Endothelial cell (in vitro differentiated cells): ENCODE measurements around the gene GNE. TPM values are rescaled to one million over a fixed set of nuclear protein-coding genes. Genes with fewer than 3 reads are reported as not detected.
"Not testable (repeated sequence)": the region's sequence is repeated elsewhere in the genome, so short reads cannot be mapped to it uniquely, and the experiment has no call there.

ENCODE experiments used
- DNase-seq: peaks from one replicate; pipeline ENCODE4 v3.0.0; 2021; ENCODE audit warnings: low spot score
- H3K27ac Mint-ChIP-seq: one replicate; pipeline ENCODE4 v1.8.0; 2021; ENCODE audit warnings: mixed read lengths, inconsistent platforms; ENCODE audit not compliant: unreplicated experiment
- H3K27me3 Mint-ChIP-seq: one replicate; pipeline ENCODE4 v1.8.0; 2021; ENCODE audit warnings: mild to moderate bottlenecking, moderate library complexity, mixed read lengths, inconsistent platforms; ENCODE audit not compliant: unreplicated experiment
- H3K36me3 Mint-ChIP-seq: one replicate; pipeline ENCODE4 v1.8.0; 2021; ENCODE audit warnings: mild to moderate bottlenecking, low read depth, mixed read lengths, inconsistent platforms; ENCODE audit not compliant: unreplicated experiment
- H3K4me1 Mint-ChIP-seq: one replicate; pipeline ENCODE4 v1.8.0; 2021; ENCODE audit warnings: mild to moderate bottlenecking, mixed read lengths, inconsistent platforms; ENCODE audit not compliant: unreplicated experiment
- H3K4me3 Mint-ChIP-seq: one replicate; pipeline ENCODE4 v1.8.0; 2021; ENCODE audit warnings: mild to moderate bottlenecking, mixed read lengths, inconsistent platforms; ENCODE audit not compliant: unreplicated experiment
- H3K9me3 Mint-ChIP-seq: one replicate; pipeline ENCODE4 v1.8.0; 2021; ENCODE audit warnings: mixed read lengths, inconsistent platforms; ENCODE audit not compliant: unreplicated experiment
- total RNA-seq: library from RNA; stranded (reverse); fragmentation: NEBNext Ultra II Directional; extraction: Animal tissue kit (Norgen Biotek cat#: 25700); gene quantifications from one replicate; pipeline ENCODE4 v1.2.1, GENCODE V29; 2021; ENCODE audit not compliant: unreplicated experiment
- TF ChIP-seq, protein P1 (sequence below): fragments of 200-600 bp; sonication (generic); IDR thresholded peaks from one replicate; pipeline ENCODE4 v1.5.0; 2021; ENCODE audit warnings: antibody characterized with exemption; ENCODE audit not compliant: unreplicated experiment

GNE gene
- total RNA-seq, 1 donor from 2014 or later, result 12.0 TPM

DNA sequence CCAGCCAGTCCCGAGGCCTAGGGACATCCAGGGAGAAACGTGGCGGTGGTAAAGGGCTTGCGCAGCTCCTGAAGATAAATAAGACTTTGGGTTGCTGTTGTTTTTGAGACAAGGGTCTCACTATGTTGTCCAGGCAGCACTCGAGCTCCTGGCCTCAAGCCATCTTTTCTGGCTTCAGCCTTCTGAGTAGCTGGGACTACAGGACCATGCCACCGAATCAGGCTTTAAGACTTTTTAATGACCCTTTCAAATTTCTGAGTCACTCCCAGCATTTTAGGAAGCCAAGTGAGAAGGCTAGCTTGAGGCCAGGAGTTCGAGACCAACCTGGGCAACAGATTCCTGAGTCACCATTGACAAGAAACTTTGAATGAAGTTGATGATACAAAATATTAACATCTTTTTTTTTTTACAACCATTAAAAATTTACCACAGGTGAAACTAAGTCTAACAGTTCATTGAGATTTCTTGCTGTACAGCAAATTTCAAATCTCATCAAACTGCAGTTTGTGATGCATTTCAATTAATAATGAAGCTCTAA, 817 bp upstream of the GNE start:
- Mint-ChIP-seq H3K9me3 (no peaks in the 10 kb centered on the region), H3K4me3 (peak overlapping the region; percentile 99), H3K36me3 (peaks cover 3% of the 10 kb centered on the region), H3K27me3 (peaks cover 9% of the 10 kb centered on the region), H3K27ac (no peak overlapping the region), H3K4me1 (peaks cover 8% of the 10 kb centered on the region)
- DNase-seq, result no peak
- TF ChIP-seq, protein P1, sequence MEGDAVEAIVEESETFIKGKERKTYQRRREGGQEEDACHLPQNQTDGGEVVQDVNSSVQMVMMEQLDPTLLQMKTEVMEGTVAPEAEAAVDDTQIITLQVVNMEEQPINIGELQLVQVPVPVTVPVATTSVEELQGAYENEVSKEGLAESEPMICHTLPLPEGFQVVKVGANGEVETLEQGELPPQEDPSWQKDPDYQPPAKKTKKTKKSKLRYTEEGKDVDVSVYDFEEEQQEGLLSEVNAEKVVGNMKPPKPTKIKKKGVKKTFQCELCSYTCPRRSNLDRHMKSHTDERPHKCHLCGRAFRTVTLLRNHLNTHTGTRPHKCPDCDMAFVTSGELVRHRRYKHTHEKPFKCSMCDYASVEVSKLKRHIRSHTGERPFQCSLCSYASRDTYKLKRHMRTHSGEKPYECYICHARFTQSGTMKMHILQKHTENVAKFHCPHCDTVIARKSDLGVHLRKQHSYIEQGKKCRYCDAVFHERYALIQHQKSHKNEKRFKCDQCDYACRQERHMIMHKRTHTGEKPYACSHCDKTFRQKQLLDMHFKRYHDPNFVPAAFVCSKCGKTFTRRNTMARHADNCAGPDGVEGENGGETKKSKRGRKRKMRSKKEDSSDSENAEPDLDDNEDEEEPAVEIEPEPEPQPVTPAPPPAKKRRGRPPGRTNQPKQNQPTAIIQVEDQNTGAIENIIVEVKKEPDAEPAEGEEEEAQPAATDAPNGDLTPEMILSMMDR, result no peak

DNA sequence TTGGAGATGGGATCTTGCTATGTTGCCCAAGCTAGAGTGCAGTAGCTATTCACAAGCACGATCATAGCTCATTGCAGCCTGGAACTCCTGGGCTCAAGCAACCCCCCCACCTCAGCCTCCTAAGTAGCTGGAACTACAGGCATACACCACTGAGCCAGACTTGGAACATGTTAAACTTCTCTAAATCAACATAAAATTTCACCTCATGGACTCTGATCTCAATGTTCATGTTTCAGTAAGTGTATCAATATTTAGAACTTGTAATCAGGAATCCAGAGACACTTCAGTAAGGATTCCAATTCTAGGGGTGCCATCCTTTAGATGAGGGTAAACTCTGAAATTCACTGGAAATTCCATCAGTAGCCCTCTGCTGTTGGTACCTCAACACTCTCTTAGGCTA, 6.8 kb downstream of the GNE start:
- DNase-seq, result no peak
- Mint-ChIP-seq H3K9me3 (no peaks in the 10 kb centered on the region), H3K4me1 (no peaks in the 10 kb centered on the region), H3K27me3 (peaks cover 1% of the 10 kb centered on the region), H3K27ac (no peak overlapping the region), H3K36me3 (peaks cover 7% of the 10 kb centered on the region), H3K4me3 (no peak overlapping the region)
- TF ChIP-seq, protein P1, result no peak

DNA sequence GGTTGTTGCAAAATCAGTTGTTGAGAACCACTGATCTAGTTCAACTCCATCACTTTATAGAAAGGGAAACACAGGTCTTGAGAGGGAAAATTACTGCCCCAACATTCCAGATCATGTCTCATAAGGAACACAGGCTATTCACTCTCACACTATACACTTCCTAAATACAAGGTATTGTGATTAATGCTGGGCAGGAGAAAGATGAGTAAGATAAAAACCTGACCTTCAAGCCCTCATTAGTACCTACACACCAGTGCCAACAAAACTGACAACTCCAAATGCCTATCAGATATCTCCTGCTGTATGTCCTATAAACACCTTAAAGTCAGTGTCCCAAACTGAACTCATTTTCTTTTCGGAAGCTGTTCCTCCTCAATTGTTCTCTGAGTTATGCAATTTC, 8.2 kb downstream of the GNE start:
- Mint-ChIP-seq H3K4me3 (peak overlapping the region; percentile 22), H3K9me3 (no peaks in the 10 kb centered on the region), H3K4me1 (no peaks in the 10 kb centered on the region), H3K27me3 (peaks cover 1% of the 10 kb centered on the region), H3K36me3 (peaks cover 12% of the 10 kb centered on the region), H3K27ac (no peak overlapping the region)
- TF ChIP-seq, protein P1, result no peak
- no peak for DNase-seq

DNA sequence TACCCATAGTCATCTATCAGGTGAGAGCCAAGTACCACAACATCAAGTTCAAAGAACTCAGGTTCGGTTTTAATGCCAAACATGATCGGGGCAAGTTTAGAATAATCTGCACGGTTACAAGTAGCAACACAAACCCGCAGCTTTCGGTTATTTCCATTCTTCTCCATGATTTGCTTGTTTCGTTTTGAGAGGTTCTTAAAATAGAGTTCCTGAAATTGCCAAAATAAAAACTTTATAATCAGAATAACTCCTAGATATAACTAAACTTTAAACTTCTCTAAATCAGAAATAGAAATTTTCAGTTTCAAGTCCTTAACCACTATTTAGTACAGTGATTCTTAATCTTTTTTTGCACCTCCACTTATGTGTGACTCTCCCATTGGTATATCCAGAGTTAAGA, 9.1 kb downstream of the GNE start:
- Mint-ChIP-seq H3K4me1 (no peaks in the 10 kb centered on the region), H3K4me3 (no peak overlapping the region), H3K27ac (no peak overlapping the region), H3K36me3 (peaks cover 12% of the 10 kb centered on the region), H3K9me3 (no peaks in the 10 kb centered on the region), H3K27me3 (peaks cover 1% of the 10 kb centered on the region)
- DNase-seq, result no peak
- TF ChIP-seq, protein P1, result no peak

DNA sequence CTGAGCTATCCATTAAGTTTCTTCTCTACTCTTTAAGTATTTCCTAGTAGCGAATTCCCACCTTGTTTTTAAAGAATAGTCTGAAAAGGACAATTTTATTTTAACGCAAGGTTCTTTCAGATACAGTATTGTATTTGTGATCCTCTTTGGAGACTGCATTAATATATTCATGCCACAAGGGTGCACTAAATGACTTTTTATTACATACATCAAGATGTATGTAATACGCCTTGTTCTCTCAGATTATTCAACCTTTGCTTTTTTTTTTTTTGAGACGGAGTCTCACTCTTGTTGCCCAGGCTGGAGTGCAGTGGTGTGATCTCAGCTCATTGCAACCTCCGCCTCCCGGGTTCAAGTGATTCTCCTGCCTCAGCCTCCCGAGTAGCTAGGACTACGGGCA, 10.2 kb downstream of the GNE start:
- H3K27ac Mint-ChIP-seq, H3K27me3 Mint-ChIP-seq, H3K9me3 Mint-ChIP-seq, H3K4me1 Mint-ChIP-seq, DNase-seq, H3K4me3 Mint-ChIP-seq: not testable (repeated sequence)
- peaks cover 16% of the 10 kb centered on the region for H3K36me3 Mint-ChIP-seq
